ENCODE data around the gene METTL25B. TPM values are rescaled to one million over a fixed set of nuclear protein-coding genes. Genes with fewer than 3 reads are reported as not detected.

METTL25B gene
- total and polyA plus RNA-seq, 4 donors = 6.9 to 13.5 (median 11.5) TPM

DNA sequence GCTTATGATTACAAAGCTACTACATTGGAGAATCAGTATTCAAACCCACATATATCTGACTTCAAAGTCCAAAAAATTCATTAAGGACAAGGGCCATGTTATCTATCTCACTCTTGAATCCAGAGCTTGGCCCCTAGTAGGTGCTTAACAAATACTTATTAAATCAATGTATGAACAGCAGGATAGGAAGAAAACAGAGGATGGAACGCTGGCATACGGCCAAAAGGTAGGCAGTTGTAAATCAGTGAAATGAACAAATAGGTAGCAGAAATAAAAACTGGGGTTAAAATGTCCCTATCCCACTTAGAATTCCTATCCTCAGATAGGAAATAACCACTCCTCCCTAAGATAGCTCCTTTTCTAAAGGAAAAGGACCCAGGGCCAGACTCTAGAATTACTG is 10.6 kb downstream of the METTL25B start:
- Histone ChIP-seq H3K9me3 (ENCODE audit: control insufficient read depth in 4 of 4, low read length in 3 of 4) (no peaks in the 10 kb centered on the region), H3K9ac (ENCODE audit: low read depth in 1 of 2, low read length in 2 of 2) (no peak overlapping the region), H3K27me3 (ENCODE audit: control insufficient read depth in 4 of 4, insufficient read depth in 4 of 4, low read length in 3 of 4) (no peaks in the 10 kb centered on the region), H3K27ac (ENCODE audit: low read depth in 1 of 2, low read length in 2 of 2) (no peak overlapping the region), H3K4me3 (ENCODE audit: low read depth in 1 of 3, low read length in 3 of 3) (no peak overlapping the region), H3K36me3 (ENCODE audit: control insufficient read depth in 4 of 4, insufficient read depth in 3 of 4, low read depth in 1 of 4, low read length in 3 of 4) (peaks cover 10 to 39% (median 30%) of the 10 kb centered on the region in 4 donors), H3K4me1 (ENCODE audit: control insufficient read depth in 4 of 4, insufficient read depth in 4 of 4, low read length in 3 of 4) (peaks cover 3 to 20% (median 10%) of the 10 kb centered on the region in 4 donors)
- TF ChIP-seq TAF1 (conservative IDR thresholded peaks at IDR 0.05) (no peak), FOXA1 (IDR thresholded peaks at IDR 0.05) (no peak), HNF4G (IDR thresholded peaks at IDR 0.05) (no peak)
- TF ChIP-seq, protein P1, sequence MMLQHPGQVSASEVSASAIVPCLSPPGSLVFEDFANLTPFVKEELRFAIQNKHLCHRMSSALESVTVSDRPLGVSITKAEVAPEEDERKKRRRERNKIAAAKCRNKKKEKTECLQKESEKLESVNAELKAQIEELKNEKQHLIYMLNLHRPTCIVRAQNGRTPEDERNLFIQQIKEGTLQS (IDR thresholded peaks at IDR 0.05) = no peak
- TF ChIP-seq, protein P2, sequence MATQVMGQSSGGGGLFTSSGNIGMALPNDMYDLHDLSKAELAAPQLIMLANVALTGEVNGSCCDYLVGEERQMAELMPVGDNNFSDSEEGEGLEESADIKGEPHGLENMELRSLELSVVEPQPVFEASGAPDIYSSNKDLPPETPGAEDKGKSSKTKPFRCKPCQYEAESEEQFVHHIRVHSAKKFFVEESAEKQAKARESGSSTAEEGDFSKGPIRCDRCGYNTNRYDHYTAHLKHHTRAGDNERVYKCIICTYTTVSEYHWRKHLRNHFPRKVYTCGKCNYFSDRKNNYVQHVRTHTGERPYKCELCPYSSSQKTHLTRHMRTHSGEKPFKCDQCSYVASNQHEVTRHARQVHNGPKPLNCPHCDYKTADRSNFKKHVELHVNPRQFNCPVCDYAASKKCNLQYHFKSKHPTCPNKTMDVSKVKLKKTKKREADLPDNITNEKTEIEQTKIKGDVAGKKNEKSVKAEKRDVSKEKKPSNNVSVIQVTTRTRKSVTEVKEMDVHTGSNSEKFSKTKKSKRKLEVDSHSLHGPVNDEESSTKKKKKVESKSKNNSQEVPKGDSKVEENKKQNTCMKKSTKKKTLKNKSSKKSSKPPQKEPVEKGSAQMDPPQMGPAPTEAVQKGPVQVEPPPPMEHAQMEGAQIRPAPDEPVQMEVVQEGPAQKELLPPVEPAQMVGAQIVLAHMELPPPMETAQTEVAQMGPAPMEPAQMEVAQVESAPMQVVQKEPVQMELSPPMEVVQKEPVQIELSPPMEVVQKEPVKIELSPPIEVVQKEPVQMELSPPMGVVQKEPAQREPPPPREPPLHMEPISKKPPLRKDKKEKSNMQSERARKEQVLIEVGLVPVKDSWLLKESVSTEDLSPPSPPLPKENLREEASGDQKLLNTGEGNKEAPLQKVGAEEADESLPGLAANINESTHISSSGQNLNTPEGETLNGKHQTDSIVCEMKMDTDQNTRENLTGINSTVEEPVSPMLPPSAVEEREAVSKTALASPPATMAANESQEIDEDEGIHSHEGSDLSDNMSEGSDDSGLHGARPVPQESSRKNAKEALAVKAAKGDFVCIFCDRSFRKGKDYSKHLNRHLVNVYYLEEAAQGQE (IDR thresholded peaks at IDR 0.05) = no peak
- TF ChIP-seq, protein P3, sequence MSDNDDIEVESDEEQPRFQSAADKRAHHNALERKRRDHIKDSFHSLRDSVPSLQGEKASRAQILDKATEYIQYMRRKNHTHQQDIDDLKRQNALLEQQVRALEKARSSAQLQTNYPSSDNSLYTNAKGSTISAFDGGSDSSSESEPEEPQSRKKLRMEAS (IDR thresholded peaks at IDR 0.05) = no peak
- no peak for DNase-seq (ENCODE audit: low spot score)
- 88% methylated on average over 2 of the region's 2 CpGs for WGBS

DNA sequence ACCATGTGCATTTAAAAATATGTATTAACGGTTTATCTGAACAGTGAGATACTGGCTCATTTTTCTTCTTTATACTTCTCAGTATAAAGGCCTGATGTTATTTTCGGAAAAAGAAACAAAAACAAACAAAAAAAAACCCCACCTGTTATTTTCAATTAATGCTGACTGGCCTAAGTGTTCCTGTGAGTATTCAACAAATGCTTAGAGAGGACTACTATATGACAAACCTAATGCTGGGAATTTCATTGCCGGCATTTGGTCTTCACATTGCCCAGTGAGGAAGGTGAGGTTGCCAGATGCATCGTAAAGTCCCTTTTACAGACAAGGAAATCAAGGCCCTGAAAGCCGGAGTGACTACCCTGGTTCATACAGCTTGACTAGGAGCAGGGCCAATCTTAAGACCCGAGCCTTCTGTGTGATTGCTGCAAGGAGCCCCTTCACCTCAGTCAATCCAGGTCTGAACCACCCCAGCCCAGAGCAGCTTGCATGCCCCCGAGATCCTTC is 12.0 kb downstream of the METTL25B start:
- Histone ChIP-seq H3K27me3 (ENCODE audit: control insufficient read depth in 4 of 4, insufficient read depth in 4 of 4, low read length in 3 of 4) (no peaks in the 10 kb centered on the region), H3K4me1 (ENCODE audit: control insufficient read depth in 4 of 4, insufficient read depth in 4 of 4, low read length in 3 of 4) (peaks cover 3 to 22% (median 14%) of the 10 kb centered on the region in 4 donors), H3K4me3 (ENCODE audit: low read depth in 1 of 3, low read length in 3 of 3) (peak overlapping the region; percentile 60 to 82 (median 81)), H3K9ac (ENCODE audit: low read depth in 1 of 2, low read length in 2 of 2) (peak overlapping the region; percentile 44 to 51), H3K27ac (ENCODE audit: low read depth in 1 of 2, low read length in 2 of 2) (peak overlapping the region; percentile 45 to 67), H3K36me3 (ENCODE audit: control insufficient read depth in 4 of 4, insufficient read depth in 3 of 4, low read depth in 1 of 4, low read length in 3 of 4) (peaks cover 10 to 42% (median 30%) of the 10 kb centered on the region in 4 donors), H3K9me3 (ENCODE audit: control insufficient read depth in 4 of 4, low read length in 3 of 4) (no peaks in the 10 kb centered on the region)
- TF ChIP-seq FOXA1 (IDR thresholded peaks at IDR 0.05) (no peak), YY1 (IDR thresholded peaks at IDR 0.05) (no peak), TAF1 (conservative IDR thresholded peaks at IDR 0.05) (peak; percentile 1), NR2F2 (IDR thresholded peaks at IDR 0.05) (no peak), RAD21 (IDR thresholded peaks at IDR 0.05) (no peak), GABPA (IDR thresholded peaks at IDR 0.05 in 1 of 2, conservative IDR thresholded peaks at IDR 0.05 in 1 of 2) (no peak), SP1 (IDR thresholded peaks at IDR 0.05) (no peak)
- TF ChIP-seq, protein P2 (IDR thresholded peaks at IDR 0.05) = no peak
- TF ChIP-seq, protein P3 (IDR thresholded peaks at IDR 0.05) = no peak
- no peak for DNase-seq (ENCODE audit: low spot score)
- 19% methylated on average over 7 of the region's 7 CpGs for WGBS

Data from liver (tissue), 9 donors.